ENCODE results near the gene OMA1. TPM values are rescaled to one million over a fixed set of nuclear protein-coding genes. Genes with fewer than 3 reads are reported as not detected.

OMA1 gene
- total and polyA plus RNA-seq, 12 donors, result 16.2 to 44.9 (median 32.3) TPM

GRCh38 chr1:58487002-58487401, 59.5 kb downstream of the OMA1 start:
- DNase-seq, result no peak
- H3K27me3 ChIP-seq, result no peaks in the 10 kb centered on the region
- no peaks in the 10 kb centered on the region for H3K9me3 ChIP-seq (replicated peaks in 1 of 3)
- no peaks in the 10 kb centered on the region for H3K4me1 ChIP-seq (replicated peaks in 1 of 2)
- H3K27ac ChIP-seq, result no peak overlapping the region
- TF ChIP-seq CTCF (IDR thresholded peaks at IDR 0.05), result no peak
- TF ChIP-seq POLR2A (IDR thresholded peaks at IDR 0.05), result no peak
- H3K36me3 ChIP-seq (replicated peaks in 1 of 2), result no peaks in the 10 kb centered on the region
- WGBS, 4 donors, result 91 to 96% (median 93%) methylated on average over 5 of the region's 5 CpGs
- H3K4me3 ChIP-seq, result no peak overlapping the region
- intact Hi-C loops (cut with DNase I), result no loop called here

GRCh38 chr1:58481962-58482361, 64.6 kb downstream of the OMA1 start:
- no peaks in the 10 kb centered on the region for H3K36me3 ChIP-seq (replicated peaks in 1 of 2)
- no peak for DNase-seq
- 88 to 98% (median 92%) methylated on average over 2 of the region's 2 CpGs for WGBS, 4 donors
- H3K9me3 ChIP-seq (replicated peaks in 1 of 3), result no peaks in the 10 kb centered on the region
- TF ChIP-seq POLR2A (IDR thresholded peaks at IDR 0.05) (no peak), CTCF (IDR thresholded peaks at IDR 0.05) (no peak)
- no peak overlapping the region for H3K27ac ChIP-seq
- no peaks in the 10 kb centered on the region for H3K27me3 ChIP-seq
- H3K4me1 ChIP-seq (replicated peaks in 1 of 2), result no peaks in the 10 kb centered on the region
- intact Hi-C loops (cut with DNase I), result no loop called here
- no peak overlapping the region for H3K4me3 ChIP-seq

DNA sequence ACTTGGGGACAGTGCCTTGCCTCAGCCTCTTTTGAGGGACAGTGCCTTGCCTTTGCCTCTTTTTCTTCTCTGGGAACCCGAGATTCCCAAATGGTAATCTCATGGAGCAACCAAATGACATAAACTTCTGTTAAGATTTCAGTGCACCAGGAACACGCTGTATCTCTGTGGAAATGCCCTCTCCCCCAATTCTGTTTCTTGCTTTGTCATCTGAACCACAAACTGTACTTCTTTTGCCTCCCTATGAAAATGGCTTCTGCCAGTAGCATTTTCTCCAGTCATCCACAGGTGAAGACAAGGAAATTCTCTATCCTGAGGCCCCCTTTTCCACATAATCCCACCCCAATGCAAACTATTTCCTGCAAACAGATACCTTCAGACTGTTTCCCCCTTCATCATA, 66.3 kb downstream of the OMA1 start:
- 88 to 97% (median 96%) methylated on average over 2 of the region's 2 CpGs for WGBS, 4 donors
- Histone ChIP-seq H3K36me3 (replicated peaks in 1 of 2) (no peaks in the 10 kb centered on the region), H3K4me1 (replicated peaks in 1 of 2) (no peaks in the 10 kb centered on the region), H3K4me3 (no peak overlapping the region), H3K27me3 (no peaks in the 10 kb centered on the region), H3K27ac (no peak overlapping the region), H3K9me3 (replicated peaks in 1 of 3) (no peaks in the 10 kb centered on the region)
- no peak for TF ChIP-seq CTCF (IDR thresholded peaks at IDR 0.05)
- TF ChIP-seq POLR2A (IDR thresholded peaks at IDR 0.05), result no peak
- intact Hi-C loops (cut with DNase I), result no loop called here
- DNase-seq, result no peak

- H3K4me3 ChIP-seq, result no peak overlapping the region
- 96 to 97% (median 96%) methylated on average over 3 of the region's 3 CpGs for WGBS, 4 donors
- H3K9me3 ChIP-seq (replicated peaks in 1 of 3), result no peaks in the 10 kb centered on the region
- TF ChIP-seq POLR2A (IDR thresholded peaks at IDR 0.05) (no peak), CTCF (IDR thresholded peaks at IDR 0.05) (no peak)
- DNase-seq, result no peak
- H3K4me1 ChIP-seq (replicated peaks in 1 of 2), result no peaks in the 10 kb centered on the region
- no peaks in the 10 kb centered on the region for H3K27me3 ChIP-seq
- no peak overlapping the region for H3K27ac ChIP-seq
- intact Hi-C loops (cut with DNase I), result no loop called here
- no peaks in the 10 kb centered on the region for H3K36me3 ChIP-seq (replicated peaks in 1 of 2)
These were observed 69.1 kb downstream of the OMA1 start for GRCh38 chr1:58477390-58477789.

Measured in adrenal gland (tissue), 12 donors.